DOHH2 (cell line): ENCODE measurements around the gene MAP3K5.

ENCODE experiments used
- H3F3A ChIP-seq: fragments of 200-600 bp; sonication (generic), shearing (Covaris generic); 2 replicates; pipeline ENCODE4 v1.6.0; 2016; ENCODE audit warnings: antibody characterized with exemption, mild to moderate bottlenecking; ENCODE audit not compliant: control insufficient read depth, insufficient read depth
- H3K27ac ChIP-seq: fragments of 200-600 bp; sonication (generic); 2 replicates; pipeline ENCODE4 v1.5.1; 2014; ENCODE audit warnings: low read depth, mild to moderate bottlenecking, low read length, moderate library complexity
- H3K27me3 ChIP-seq: fragments of 200-600 bp; sonication (generic); 2 replicates; pipeline ENCODE4 v1.6.1; 2014; ENCODE audit warnings: mild to moderate bottlenecking, low read length, mixed read lengths; ENCODE audit not compliant: control insufficient read depth
- H3K36me3 ChIP-seq: fragments of 200-600 bp; sonication (generic); 2 replicates; pipeline ENCODE4 v1.6.1; 2014; ENCODE audit warnings: mild to moderate bottlenecking, low read length, moderate library complexity, mixed read lengths; ENCODE audit not compliant: control insufficient read depth
- H3K4me1 ChIP-seq: fragments of 200-600 bp; sonication (generic); 2 replicates; pipeline ENCODE4 v1.6.1; 2014; ENCODE audit warnings: mild to moderate bottlenecking, low read length, mixed read lengths; ENCODE audit not compliant: control insufficient read depth
- H3K4me2 ChIP-seq: fragments of 200-600 bp; sonication (generic); 2 replicates; pipeline ENCODE4 v1.6.0; 2014; ENCODE audit warnings: mild to moderate bottlenecking, low read length, moderate library complexity
- H3K4me3 ChIP-seq: fragments of 200-600 bp; sonication (generic); 2 replicates; pipeline ENCODE4 v1.5.1; 2014; ENCODE audit warnings: mild to moderate bottlenecking, low read length, mixed read lengths
- H3K79me2 ChIP-seq: fragments of 200-600 bp; sonication (generic); 2 replicates; pipeline ENCODE4 v1.6.1; 2014; ENCODE audit warnings: mild to moderate bottlenecking, low read length, mixed read lengths; ENCODE audit not compliant: control insufficient read depth
- H3K9me2 ChIP-seq: fragments of 200-600 bp; sonication (generic); replicated peaks from 2 replicates; pipeline ENCODE4 v1.6.1; 2014; ENCODE audit warnings: mild to moderate bottlenecking, low read length, mixed read lengths; ENCODE audit not compliant: control insufficient read depth
- H3K9me3 ChIP-seq: fragments of 200-600 bp; sonication (generic); 2 replicates; pipeline ENCODE4 v1.6.1; 2014; ENCODE audit warnings: antibody characterized with exemption, low read length, mixed read lengths; ENCODE audit not compliant: control insufficient read depth, insufficient read depth
- H4K20me1 ChIP-seq: fragments of 200-600 bp; sonication (generic); 2 replicates; pipeline ENCODE4 v1.6.0; 2014; ENCODE audit warnings: low read depth, mild to moderate bottlenecking, antibody characterized with exemption, low read length, moderate library complexity; ENCODE audit not compliant: control insufficient read depth, insufficient read depth
- CTCF ChIP-seq: fragments of 200-600 bp; sonication (generic); IDR thresholded peaks from one replicate; pipeline ENCODE4 v1.5.1; 2014; ENCODE audit warnings: antibody characterized with exemption, mild to moderate bottlenecking, low read depth, low read length; ENCODE audit not compliant: poor library complexity, severe bottlenecking
- EZH2phosphoT487 ChIP-seq: fragments of 200-600 bp; sonication (generic); IDR thresholded peaks from 2 replicates; pipeline ENCODE4 v1.6.1; 2017; ENCODE audit warnings: borderline replicate concordance, mild to moderate bottlenecking, antibody characterized with exemption, low read length, moderate library complexity, mixed read lengths

Gene MAP3K5

GRCh38 chr6:136696783-136697364, 95.4 kb downstream of the MAP3K5 start:
- H4K20me1 ChIP-seq = no peaks in the 10 kb centered on the region
- H3K27ac ChIP-seq = no peak overlapping the region
- TF ChIP-seq EZH2phosphoT487 (no peak), CTCF (no peak)

DNA sequence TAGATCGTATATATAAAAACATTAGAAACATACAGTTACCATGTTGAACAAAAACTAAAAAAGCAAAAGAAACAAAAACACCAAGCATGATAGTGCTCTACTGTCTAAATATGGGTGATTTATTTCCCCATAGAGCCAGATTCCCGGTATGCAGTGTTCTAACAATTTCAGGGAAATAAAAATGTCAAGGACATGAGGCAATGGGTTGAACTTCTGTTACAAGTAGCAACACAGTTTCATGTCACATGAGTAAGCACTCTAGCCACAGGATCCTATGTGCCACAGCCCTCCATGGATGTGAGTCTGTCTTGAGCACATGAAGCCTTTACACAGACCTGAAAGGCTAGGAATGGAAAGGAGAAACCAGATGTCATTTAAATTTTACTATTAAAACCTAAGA, 96.0 kb downstream of the MAP3K5 start:
- Histone ChIP-seq H3K79me2 (no peaks in the 10 kb centered on the region), H3K9me3 (no peaks in the 10 kb centered on the region), H3K27me3 (peaks cover 2% of the 10 kb centered on the region; the same call in 1 of the 2 replicates), H3K4me3 (no peak overlapping the region), H3K36me3 (no peaks in the 10 kb centered on the region), H3K4me2 (no peak overlapping the region), H3F3A (no peaks in the 10 kb centered on the region), H3K27ac (no peak overlapping the region), H4K20me1 (no peaks in the 10 kb centered on the region), H3K4me1 (no peaks in the 10 kb centered on the region), H3K9me2 (no peaks in the 10 kb centered on the region)
- TF ChIP-seq EZH2phosphoT487 (no peak), CTCF (no peak)

More at GRCh38 chr6:136696783-136697364, 95.4 kb downstream of the MAP3K5 start:
- H3K36me3 ChIP-seq = no peaks in the 10 kb centered on the region
- no peaks in the 10 kb centered on the region for H3F3A ChIP-seq
- H3K4me3 ChIP-seq = no peak overlapping the region
- no peaks in the 10 kb centered on the region for H3K79me2 ChIP-seq
- no peaks in the 10 kb centered on the region for H3K4me1 ChIP-seq
- H3K27me3 ChIP-seq = peaks cover 2% of the 10 kb centered on the region; the same call in 1 of the 2 replicates
- H3K9me3 ChIP-seq = no peaks in the 10 kb centered on the region
- H3K9me2 ChIP-seq = no peaks in the 10 kb centered on the region
- no peak overlapping the region for H3K4me2 ChIP-seq

GRCh38 chr6:136695412-136695811, 96.9 kb downstream of the MAP3K5 start:
- TF ChIP-seq CTCF = no peak
- TF ChIP-seq EZH2phosphoT487 = no peak
- H3K36me3 ChIP-seq = no peaks in the 10 kb centered on the region
- no peaks in the 10 kb centered on the region for H3K9me2 ChIP-seq
- peaks cover 2% of the 10 kb centered on the region; the same call in 1 of the 2 replicates for H3K27me3 ChIP-seq
- H3K9me3 ChIP-seq = no peaks in the 10 kb centered on the region
- H3F3A ChIP-seq = no peaks in the 10 kb centered on the region
- H3K4me2 ChIP-seq = no peak overlapping the region
- H3K27ac ChIP-seq = no peak overlapping the region
- no peak overlapping the region for H3K4me3 ChIP-seq
- H3K79me2 ChIP-seq = no peaks in the 10 kb centered on the region
- no peaks in the 10 kb centered on the region for H3K4me1 ChIP-seq
- no peaks in the 10 kb centered on the region for H4K20me1 ChIP-seq
